Measurements from ENCODE around the gene GALNT2. TPM values are rescaled to one million over a fixed set of nuclear protein-coding genes. Genes with fewer than 3 reads are reported as not detected.

GALNT2 gene
- total and polyA plus RNA-seq, 10 of the 15 experiments (the other 5 are each of a cell fraction or from before 2014, with no cell fraction given), result 0.52 to 27.7 (median 16.3) TPM

GRCh38 chr1:230278376-230278775, 211.3 kb downstream of the GALNT2 start:
- no peaks in the 10 kb centered on the region for H3K9me3 ChIP-seq (replicated peaks; ENCODE audit: control insufficient read depth, insufficient read depth, low read length)
- ChIA-PET CTCF (no interaction called here), RAD21 (ENCODE audit: unreplicated experiment) (no interaction called here), POLR2A (no interaction called here), SMC1A (ENCODE audit: uncharacterized antibody, unreplicated experiment) (interaction anchor here (0.6 kb wide), 1 partner anchor 92 kb away, joined by 3 read pairs; no protein-coding TSS in a partner anchor)
- DNase-seq (ENCODE audit: low read depth, low spot score) (no peak), FAIRE-seq (no peak), ATAC-seq (no peak)
- H3K4me1 ChIP-seq (ENCODE audit: control insufficient read depth, insufficient read depth, low read length), result peaks cover 4% of the 10 kb centered on the region; the same call in 1 of the 2 replicates
- in situ Hi-C loops (cut with MboI), result no loop called here
- no peak overlapping the region for H3K27ac ChIP-seq (ENCODE audit: control insufficient read depth, insufficient read depth)
- no peaks in the 10 kb centered on the region for H3K27me3 ChIP-seq (replicated peaks in 1 of 2; ENCODE audit: control insufficient read depth in 2 of 2, insufficient read depth in 2 of 2, low read length in 1 of 2)
- H4K20me1 ChIP-seq (ENCODE audit: control insufficient read depth, insufficient read depth), result no peaks in the 10 kb centered on the region
- H2AFZ ChIP-seq (ENCODE audit: control insufficient read depth, low read depth, low read length), result no peak overlapping the region
- no peak for TF ChIP-seq TCF3 (IDR thresholded peaks at IDR 0.05; ENCODE audit: borderline replicate concordance, insufficient read depth, low read depth, low read length)
- TF ChIP-seq TCF7 (IDR thresholded peaks at IDR 0.05; ENCODE audit: borderline replicate concordance), result no peak
- no peak for TF ChIP-seq NRF1 (conservative IDR thresholded peaks at IDR 0.05; ENCODE audit: low read depth, low read length)
- H3K79me2 ChIP-seq (ENCODE audit: control insufficient read depth, insufficient read depth, low read length), result no peaks in the 10 kb centered on the region
- intact Hi-C loops (cut with micrococcal nuclease; ENCODE audit: unreplicated experiment), result no loop called here
- no peak overlapping the region for H3K9ac ChIP-seq (ENCODE audit: control insufficient read depth, insufficient read depth, low read length)
- WGBS (ENCODE audit: insufficient coverage, insufficient replicate concordance, low lambda C conversion rate, missing lambda C conversion rate), result over 99% methylated on average over 7 of the region's 7 CpGs
- H3K36me3 ChIP-seq (ENCODE audit: control insufficient read depth in 2 of 2, insufficient read depth in 2 of 2, low read length in 1 of 2), result peaks cover 3 to 8% of the 10 kb centered on the region in 2 experiments; a peak in 3 of 4 replicates
- BruUV-seq (replicated peaks), result no TSS peak
- no peak overlapping the region for H3K4me2 ChIP-seq (ENCODE audit: control insufficient read depth, insufficient read depth)
- no peak overlapping the region for H3K4me3 ChIP-seq

GRCh38 chr1:230278871-230279582, 212.0 kb downstream of the GALNT2 start:
- 76% methylated on average over 20 of the region's 20 CpGs for WGBS (ENCODE audit: insufficient coverage, insufficient replicate concordance, low lambda C conversion rate, missing lambda C conversion rate)
- CTCF ChIA-PET, result no interaction called here
- DNase-seq (ENCODE audit: low read depth, low spot score), result no peak
- no TSS peak for BruUV-seq (replicated peaks)
- Histone ChIP-seq H3K79me2 (ENCODE audit: control insufficient read depth, insufficient read depth, low read length) (no peaks in the 10 kb centered on the region), H3K4me2 (ENCODE audit: control insufficient read depth, insufficient read depth) (no peak overlapping the region), H3K36me3 (ENCODE audit: control insufficient read depth in 2 of 2, insufficient read depth in 2 of 2, low read length in 1 of 2) (peaks cover 3 to 8% of the 10 kb centered on the region in 2 experiments; a peak in 3 of 4 replicates), H3K4me3 (no peak overlapping the region), H3K9me3 (replicated peaks; ENCODE audit: control insufficient read depth, insufficient read depth, low read length) (no peaks in the 10 kb centered on the region), H3K4me1 (ENCODE audit: control insufficient read depth, insufficient read depth, low read length) (peaks cover 4% of the 10 kb centered on the region; the same call in 1 of the 2 replicates), H4K20me1 (ENCODE audit: control insufficient read depth, insufficient read depth) (no peaks in the 10 kb centered on the region), H3K27ac (ENCODE audit: control insufficient read depth, insufficient read depth) (no peak overlapping the region), H3K27me3 (replicated peaks in 1 of 2; ENCODE audit: control insufficient read depth in 2 of 2, insufficient read depth in 2 of 2, low read length in 1 of 2) (no peaks in the 10 kb centered on the region), H2AFZ (ENCODE audit: control insufficient read depth, low read depth, low read length) (no peak overlapping the region), H3K9ac (ENCODE audit: control insufficient read depth, insufficient read depth, low read length) (no peak overlapping the region)
- no peak for TF ChIP-seq ZSCAN29 (IDR thresholded peaks at IDR 0.05)
- no peak for TF ChIP-seq EP300 (IDR thresholded peaks at IDR 0.05; ENCODE audit: borderline replicate concordance in 1 of 2, control insufficient read depth in 1 of 2, low read depth in 2 of 2, low read length in 2 of 2)
- no peak for TF ChIP-seq CHD1 (IDR thresholded peaks at IDR 0.05; ENCODE audit: low read depth, low read length)
- no peak for TF ChIP-seq ZBTB11 (CRISPR knock-in tag; IDR thresholded peaks at IDR 0.05)
- TF ChIP-seq IKZF1 (conservative IDR thresholded peaks at IDR 0.05), result no peak
- TF ChIP-seq CHD4 (IDR thresholded peaks at IDR 0.05), result no peak
- in situ Hi-C loops (cut with MboI) (no loop called here), intact Hi-C loops (cut with micrococcal nuclease; ENCODE audit: unreplicated experiment) (no loop called here)
- SMC1A ChIA-PET (ENCODE audit: uncharacterized antibody, unreplicated experiment), result no interaction called here
- no peak for ATAC-seq
- FAIRE-seq, result no peak
- RAD21 ChIA-PET (ENCODE audit: unreplicated experiment), result no interaction called here
- POLR2A ChIA-PET, result no interaction called here
